PC-9 (cell line): ENCODE results near the gene ZDHHC11. TPM values are rescaled to one million over a fixed set of nuclear protein-coding genes. Genes with fewer than 3 reads are reported as not detected.
"Not testable (repeated sequence)": the region's sequence is repeated elsewhere in the genome, so short reads cannot be mapped to it uniquely, and the experiment has no call there.

Experiments
- BruUV-seq: library from RNA; stranded (reverse); fragments of 400-500 nt; replicated peaks from 2 replicates; lab custom pipeline; 2021; lab: Mats Ljungman, UMichigan
- CTCF ChIA-PET: fragments of 300-600 bp; sonication (Branson Sonifier 250); formaldehyde crosslinking; loops from one replicate; lab custom pipeline; 2022; ENCODE audit warnings: antibody characterized with exemption; lab: Charles Lee
- POLR2A ChIA-PET: fragments of 300-600 bp; sonication (Branson Sonifier 250); formaldehyde crosslinking; loops from one replicate; lab custom pipeline; 2022; ENCODE audit warnings: antibody characterized with exemption; ENCODE audit not compliant: unreplicated experiment; lab: Charles Lee
- DNase-seq, 2 experiments: peaks; one replicate each; pipeline versions ENCODE4 v3.0.0 to v3.0.0-alpha.2; 2015 to 2022; ENCODE audit warnings: mixed read lengths in 1 of 2
- H2AFZ ChIP-seq: fragments of 200-600 bp; sonication (generic); 2 replicates; pipeline ENCODE4 v1.8.1; 2017; ENCODE audit warnings: antibody characterized with exemption
- H3F3A ChIP-seq: fragments of 200-600 bp; sonication (generic); 2 replicates; pipeline ENCODE4 v1.8.1; 2017; ENCODE audit warnings: antibody characterized with exemption, mild to moderate bottlenecking, low read depth; ENCODE audit not compliant: insufficient read depth
- H3K27ac ChIP-seq: fragments of 200-600 bp; sonication (generic); 2 replicates; pipeline ENCODE4 v1.6.1; 2016; ENCODE audit warnings: mixed run types
- H3K27me3 ChIP-seq: fragments of 200-600 bp; sonication (generic); 2 replicates; pipeline ENCODE4 v1.6.1; 2016; ENCODE audit warnings: low read depth, mixed run types; ENCODE audit not compliant: insufficient read depth
- H3K36me3 ChIP-seq: fragments of 200-600 bp; sonication (generic); 2 replicates; pipeline ENCODE4 v1.6.1; 2016; ENCODE audit warnings: low read depth, mixed run types
- H3K4me1 ChIP-seq: fragments of 200-600 bp; sonication (generic); replicated peaks from 2 replicates; pipeline ENCODE4 v1.6.1; 2016; ENCODE audit warnings: mixed run types; ENCODE audit not compliant: insufficient read depth
- H3K4me2 ChIP-seq: fragments of 200-600 bp; sonication (generic); 2 replicates; pipeline ENCODE4 v1.6.1; 2017; ENCODE audit warnings: mixed run types
- H3K4me3 ChIP-seq: fragments of 200-600 bp; sonication (generic); 2 replicates; pipeline ENCODE4 v1.6.1; 2016; ENCODE audit warnings: mixed run types
- H3K79me2 ChIP-seq: fragments of 200-600 bp; sonication (generic); 2 replicates; pipeline ENCODE4 v1.6.1; 2017; ENCODE audit warnings: low read depth, mixed run types
- H3K9me2 ChIP-seq: fragments of 200-600 bp; sonication (generic); 2 replicates; pipeline ENCODE4 v1.8.1; 2017; ENCODE audit warnings: mild to moderate bottlenecking; ENCODE audit not compliant: insufficient read depth
- H3K9me3 ChIP-seq: fragments of 200-600 bp; sonication (generic); 2 replicates; pipeline ENCODE4 v1.8.1; 2016; ENCODE audit warnings: low read depth; ENCODE audit not compliant: insufficient read depth
- H4K20me1 ChIP-seq: fragments of 200-600 bp; sonication (generic); 2 replicates; pipeline ENCODE4 v1.8.1; 2017; ENCODE audit not compliant: insufficient read depth
- intact Hi-C: fragments of 100-400 bp; cut with micrococcal nuclease; formaldehyde crosslinking; loops from one replicate; pipeline ENCODE4 v1.10.0; 2022; ENCODE audit not compliant: unreplicated experiment
- total RNA-seq: library from RNA; stranded (reverse); gene quantifications from 2 replicates; pipeline ENCODE4 v1.2.3, GENCODE V29; 2021

The ZDHHC11 gene
- total RNA-seq, 1 experiment from 2014 or later: 13.1 TPM

GRCh38 chr5:845031-845675 is 5.6 kb downstream of the ZDHHC11 start:
- H3K9me2 ChIP-seq, DNase-seq, H3K4me1 ChIP-seq, H2AFZ ChIP-seq, H3K9me3 ChIP-seq, H3K79me2 ChIP-seq, H3K27ac ChIP-seq, H4K20me1 ChIP-seq, POLR2A ChIA-PET, H3F3A ChIP-seq, intact Hi-C loops, H3K4me2 ChIP-seq, H3K4me3 ChIP-seq, BruUV-seq, CTCF ChIA-PET, H3K36me3 ChIP-seq: not testable (repeated sequence)
- H3K27me3 ChIP-seq: peaks cover 30% of the 10 kb centered on the region

- H3K9me2 ChIP-seq, H3K4me3 ChIP-seq, H3K36me3 ChIP-seq, H3F3A ChIP-seq, H4K20me1 ChIP-seq, POLR2A ChIA-PET, H2AFZ ChIP-seq, CTCF ChIA-PET, H3K27ac ChIP-seq, intact Hi-C loops, H3K9me3 ChIP-seq, BruUV-seq, H3K4me1 ChIP-seq, H3K4me2 ChIP-seq, DNase-seq, H3K79me2 ChIP-seq: not testable (repeated sequence)
- peaks cover 24% of the 10 kb centered on the region for H3K27me3 ChIP-seq
These were observed 6.4 kb downstream of the ZDHHC11 start for GRCh38 chr5:844426-844825.

- H3K4me1 ChIP-seq, H3F3A ChIP-seq, H3K9me3 ChIP-seq, DNase-seq, H4K20me1 ChIP-seq, POLR2A ChIA-PET, H2AFZ ChIP-seq, BruUV-seq, CTCF ChIA-PET, intact Hi-C loops, H3K36me3 ChIP-seq, H3K4me3 ChIP-seq, H3K27ac ChIP-seq, H3K4me2 ChIP-seq, H3K9me2 ChIP-seq, H3K79me2 ChIP-seq: not testable (repeated sequence)
- H3K27me3 ChIP-seq: peaks cover 22% of the 10 kb centered on the region
These were observed 6.9 kb downstream of the ZDHHC11 start for GRCh38 chr5:843926-844325.

- H3K4me3 ChIP-seq, H3K4me2 ChIP-seq, H2AFZ ChIP-seq, H3K4me1 ChIP-seq, H3K27ac ChIP-seq, CTCF ChIA-PET, intact Hi-C loops, H3F3A ChIP-seq, DNase-seq, BruUV-seq, POLR2A ChIA-PET, H3K9me2 ChIP-seq, H3K79me2 ChIP-seq, H4K20me1 ChIP-seq, H3K36me3 ChIP-seq, H3K9me3 ChIP-seq: not testable (repeated sequence)
- peaks cover 22% of the 10 kb centered on the region for H3K27me3 ChIP-seq
These were observed 7.4 kb downstream of the ZDHHC11 start for GRCh38 chr5:843371-843770.

- CTCF ChIA-PET, H3K9me2 ChIP-seq, H3K27ac ChIP-seq, H2AFZ ChIP-seq, BruUV-seq, H3K36me3 ChIP-seq, POLR2A ChIA-PET, H3K9me3 ChIP-seq, H3K79me2 ChIP-seq, DNase-seq, intact Hi-C loops, H3K4me2 ChIP-seq, H4K20me1 ChIP-seq, H3K4me3 ChIP-seq, H3F3A ChIP-seq, H3K4me1 ChIP-seq: not testable (repeated sequence)
- peaks cover 22% of the 10 kb centered on the region for H3K27me3 ChIP-seq
These were observed 8.2 kb downstream of the ZDHHC11 start for GRCh38 chr5:842402-843221.

- POLR2A ChIA-PET, DNase-seq, H3K4me3 ChIP-seq, H2AFZ ChIP-seq, BruUV-seq, H4K20me1 ChIP-seq, H3F3A ChIP-seq, intact Hi-C loops, H3K4me1 ChIP-seq, H3K79me2 ChIP-seq, H3K9me3 ChIP-seq, CTCF ChIA-PET, H3K27ac ChIP-seq, H3K9me2 ChIP-seq, H3K36me3 ChIP-seq, H3K4me2 ChIP-seq: not testable (repeated sequence)
- H3K27me3 ChIP-seq: peaks cover 23% of the 10 kb centered on the region
These were observed 9.0 kb downstream of the ZDHHC11 start for GRCh38 chr5:841531-842401.
